Measurements from ENCODE around the gene RIOK3. TPM values are rescaled to one million over a fixed set of nuclear protein-coding genes. Genes with fewer than 3 reads are reported as not detected.

Gene RIOK3
- total RNA-seq, 4 donors from 2014 or later, result 85.4 to 219 (median 97.0) TPM

DNA sequence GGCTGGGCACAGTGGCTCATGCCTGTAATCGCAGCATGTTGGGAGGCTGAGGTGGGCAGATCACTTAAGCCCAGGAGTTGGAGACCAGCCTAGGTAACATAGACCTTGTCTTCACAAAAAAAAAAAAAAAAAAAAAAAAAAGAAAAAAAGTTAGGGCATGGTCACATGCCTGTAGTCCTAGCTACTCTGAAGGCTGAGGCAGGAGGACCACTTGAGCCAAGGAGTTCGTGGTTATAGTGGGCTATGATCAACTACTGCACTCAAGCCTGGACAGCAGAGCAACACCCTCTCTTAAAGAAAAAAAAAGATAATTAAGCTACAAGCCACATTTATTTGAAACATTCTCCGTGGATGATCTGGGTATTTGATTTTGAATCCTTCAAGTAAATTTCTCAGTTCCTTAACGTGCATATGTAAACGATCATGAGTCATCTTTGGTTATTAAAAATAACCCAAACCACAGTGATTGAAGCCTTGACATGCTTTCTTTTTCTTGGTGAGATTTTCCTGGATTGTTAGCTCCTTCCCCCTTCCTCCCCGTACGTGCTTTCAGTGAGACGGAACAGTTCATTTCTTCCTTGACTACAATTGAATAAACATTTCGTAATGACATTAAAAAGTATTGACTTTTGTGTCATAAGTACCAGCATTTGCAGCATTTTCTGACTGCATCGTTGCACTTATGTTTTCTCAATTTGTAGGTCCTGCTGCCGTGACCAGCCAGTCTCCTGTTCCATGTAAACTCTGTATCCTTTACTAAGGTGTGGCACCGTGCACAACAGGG is 70.5 kb downstream of the RIOK3 start:
- H3K4me1 ChIP-seq, result peaks cover 14% of the 10 kb centered on the region
- no peak for DNase-seq (ENCODE audit: low spot score in 2 of 2)
- H3K36me3 ChIP-seq, result peaks cover 88% of the 10 kb centered on the region
- H3K27me3 ChIP-seq, result no peaks in the 10 kb centered on the region
- WGBS, result 70% methylated on average over 12 of the region's 12 CpGs
- H3K9me3 ChIP-seq, result no peaks in the 10 kb centered on the region
- no peak overlapping the region for H3K4me3 ChIP-seq
- no peak overlapping the region for H3K27ac ChIP-seq
- TF ChIP-seq EP300 (IDR thresholded peaks at IDR 0.05) (no peak), POLR2AphosphoS5 (IDR thresholded peaks at IDR 0.05) (no peak), CTCF (IDR thresholded peaks at IDR 0.05) (no peak), POLR2A (IDR thresholded peaks at IDR 0.05) (no peak)

- H3K27me3 ChIP-seq, result no peaks in the 10 kb centered on the region
- peaks cover 88% of the 10 kb centered on the region for H3K36me3 ChIP-seq
- H3K9me3 ChIP-seq, result no peaks in the 10 kb centered on the region
- H3K27ac ChIP-seq, result no peak overlapping the region
- TF ChIP-seq POLR2AphosphoS5 (IDR thresholded peaks at IDR 0.05) (no peak), CTCF (IDR thresholded peaks at IDR 0.05) (no peak), EP300 (IDR thresholded peaks at IDR 0.05) (no peak), POLR2A (IDR thresholded peaks at IDR 0.05) (no peak)
- peaks cover 14% of the 10 kb centered on the region for H3K4me1 ChIP-seq
- no peak for DNase-seq (ENCODE audit: low spot score in 2 of 2)
- no peak overlapping the region for H3K4me3 ChIP-seq
- 92% methylated on average over 14 of the region's 14 CpGs for WGBS
Measured at GRCh38 chr18:23524213-23524707, 71.2 kb downstream of the RIOK3 start.

- H3K4me3 ChIP-seq, result no peak overlapping the region
- TF ChIP-seq POLR2AphosphoS5 (IDR thresholded peaks at IDR 0.05) (no peak), POLR2A (IDR thresholded peaks at IDR 0.05) (no peak), CTCF (IDR thresholded peaks at IDR 0.05) (no peak), EP300 (IDR thresholded peaks at IDR 0.05) (no peak)
- peaks cover 14% of the 10 kb centered on the region for H3K4me1 ChIP-seq
- H3K27ac ChIP-seq, result no peak overlapping the region
- no peaks in the 10 kb centered on the region for H3K9me3 ChIP-seq
- no peak for DNase-seq (ENCODE audit: low spot score in 2 of 2)
- H3K36me3 ChIP-seq, result peaks cover 89% of the 10 kb centered on the region
- H3K27me3 ChIP-seq, result no peaks in the 10 kb centered on the region
- 83% methylated on average over 5 of the region's 5 CpGs for WGBS
Measured at GRCh38 chr18:23526501-23527063, 73.5 kb downstream of the RIOK3 start.

- no peak for DNase-seq (ENCODE audit: low spot score in 2 of 2)
- H3K27ac ChIP-seq, result no peak overlapping the region
- 84% methylated on average over 17 of the region's 20 CpGs for WGBS
- peaks cover 97% of the 10 kb centered on the region for H3K36me3 ChIP-seq
- no peak overlapping the region for H3K4me3 ChIP-seq
- H3K4me1 ChIP-seq, result peaks cover 3% of the 10 kb centered on the region
- H3K9me3 ChIP-seq, result no peaks in the 10 kb centered on the region
- H3K27me3 ChIP-seq, result no peaks in the 10 kb centered on the region
- TF ChIP-seq CTCF (IDR thresholded peaks at IDR 0.05) (no peak), EP300 (IDR thresholded peaks at IDR 0.05) (no peak), POLR2AphosphoS5 (IDR thresholded peaks at IDR 0.05) (no peak), POLR2A (IDR thresholded peaks at IDR 0.05) (no peak)
Measured at GRCh38 chr18:23528580-23529472, 75.7 kb downstream of the RIOK3 start.

All from suprapubic skin (tissue), 4 donors.